Measurements from ENCODE around the gene NTN4.

The NTN4 gene

DNA sequence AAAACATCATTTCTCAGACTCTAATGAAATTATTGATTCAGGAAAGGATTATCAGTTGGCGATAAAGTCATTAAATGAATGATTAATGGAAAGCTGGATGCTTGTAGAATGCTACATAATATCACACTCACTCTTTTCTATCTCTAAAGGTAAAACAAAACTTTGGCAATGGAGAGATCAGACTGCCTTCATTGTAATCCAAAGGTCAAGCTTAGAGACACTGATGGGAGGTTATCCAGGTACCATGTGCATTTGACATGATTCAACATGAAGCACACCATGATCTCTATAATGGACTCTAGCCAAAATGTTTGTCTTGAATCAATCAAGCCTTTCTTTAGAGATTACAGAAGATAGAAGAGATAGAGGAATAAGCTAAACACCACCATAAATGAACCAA lies 129.2 kb downstream of the NTN4 start:
- TF ChIP-seq TCF12 (IDR thresholded peaks at IDR 0.05; ENCODE audit: low read depth), result no peak
- TF ChIP-seq, protein P1, sequence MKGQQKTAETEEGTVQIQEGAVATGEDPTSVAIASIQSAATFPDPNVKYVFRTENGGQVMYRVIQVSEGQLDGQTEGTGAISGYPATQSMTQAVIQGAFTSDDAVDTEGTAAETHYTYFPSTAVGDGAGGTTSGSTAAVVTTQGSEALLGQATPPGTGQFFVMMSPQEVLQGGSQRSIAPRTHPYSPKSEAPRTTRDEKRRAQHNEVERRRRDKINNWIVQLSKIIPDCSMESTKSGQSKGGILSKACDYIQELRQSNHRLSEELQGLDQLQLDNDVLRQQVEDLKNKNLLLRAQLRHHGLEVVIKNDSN (IDR thresholded peaks at IDR 0.05), result no peak
- TF ChIP-seq, protein P2, sequence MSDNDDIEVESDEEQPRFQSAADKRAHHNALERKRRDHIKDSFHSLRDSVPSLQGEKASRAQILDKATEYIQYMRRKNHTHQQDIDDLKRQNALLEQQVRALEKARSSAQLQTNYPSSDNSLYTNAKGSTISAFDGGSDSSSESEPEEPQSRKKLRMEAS (IDR thresholded peaks at IDR 0.05), result no peak
- TF ChIP-seq NFIC (IDR thresholded peaks at IDR 0.05), result no peak

DNA sequence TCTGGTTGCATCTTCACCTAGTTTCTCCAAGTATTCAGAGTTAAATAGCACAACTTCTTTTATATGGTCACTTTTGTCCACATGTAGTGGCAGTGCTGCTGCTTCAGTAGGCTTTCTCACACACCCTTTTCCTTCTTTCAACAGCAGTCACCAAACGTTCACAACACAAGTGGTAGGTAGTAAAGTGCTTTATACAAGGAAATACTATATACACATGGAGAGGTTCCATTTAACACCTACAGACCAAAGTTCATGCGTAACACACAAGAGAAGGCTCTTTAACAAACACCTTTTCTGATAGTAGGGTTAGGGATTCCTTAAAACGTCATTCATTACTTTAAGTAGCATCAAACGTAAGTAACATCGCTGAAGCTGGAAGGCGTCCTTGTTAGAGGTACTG lies 132.2 kb downstream of the NTN4 start:
- TF ChIP-seq, protein P3, sequence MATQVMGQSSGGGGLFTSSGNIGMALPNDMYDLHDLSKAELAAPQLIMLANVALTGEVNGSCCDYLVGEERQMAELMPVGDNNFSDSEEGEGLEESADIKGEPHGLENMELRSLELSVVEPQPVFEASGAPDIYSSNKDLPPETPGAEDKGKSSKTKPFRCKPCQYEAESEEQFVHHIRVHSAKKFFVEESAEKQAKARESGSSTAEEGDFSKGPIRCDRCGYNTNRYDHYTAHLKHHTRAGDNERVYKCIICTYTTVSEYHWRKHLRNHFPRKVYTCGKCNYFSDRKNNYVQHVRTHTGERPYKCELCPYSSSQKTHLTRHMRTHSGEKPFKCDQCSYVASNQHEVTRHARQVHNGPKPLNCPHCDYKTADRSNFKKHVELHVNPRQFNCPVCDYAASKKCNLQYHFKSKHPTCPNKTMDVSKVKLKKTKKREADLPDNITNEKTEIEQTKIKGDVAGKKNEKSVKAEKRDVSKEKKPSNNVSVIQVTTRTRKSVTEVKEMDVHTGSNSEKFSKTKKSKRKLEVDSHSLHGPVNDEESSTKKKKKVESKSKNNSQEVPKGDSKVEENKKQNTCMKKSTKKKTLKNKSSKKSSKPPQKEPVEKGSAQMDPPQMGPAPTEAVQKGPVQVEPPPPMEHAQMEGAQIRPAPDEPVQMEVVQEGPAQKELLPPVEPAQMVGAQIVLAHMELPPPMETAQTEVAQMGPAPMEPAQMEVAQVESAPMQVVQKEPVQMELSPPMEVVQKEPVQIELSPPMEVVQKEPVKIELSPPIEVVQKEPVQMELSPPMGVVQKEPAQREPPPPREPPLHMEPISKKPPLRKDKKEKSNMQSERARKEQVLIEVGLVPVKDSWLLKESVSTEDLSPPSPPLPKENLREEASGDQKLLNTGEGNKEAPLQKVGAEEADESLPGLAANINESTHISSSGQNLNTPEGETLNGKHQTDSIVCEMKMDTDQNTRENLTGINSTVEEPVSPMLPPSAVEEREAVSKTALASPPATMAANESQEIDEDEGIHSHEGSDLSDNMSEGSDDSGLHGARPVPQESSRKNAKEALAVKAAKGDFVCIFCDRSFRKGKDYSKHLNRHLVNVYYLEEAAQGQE (IDR thresholded peaks at IDR 0.05; ENCODE audit: low read depth), result no peak

DNA sequence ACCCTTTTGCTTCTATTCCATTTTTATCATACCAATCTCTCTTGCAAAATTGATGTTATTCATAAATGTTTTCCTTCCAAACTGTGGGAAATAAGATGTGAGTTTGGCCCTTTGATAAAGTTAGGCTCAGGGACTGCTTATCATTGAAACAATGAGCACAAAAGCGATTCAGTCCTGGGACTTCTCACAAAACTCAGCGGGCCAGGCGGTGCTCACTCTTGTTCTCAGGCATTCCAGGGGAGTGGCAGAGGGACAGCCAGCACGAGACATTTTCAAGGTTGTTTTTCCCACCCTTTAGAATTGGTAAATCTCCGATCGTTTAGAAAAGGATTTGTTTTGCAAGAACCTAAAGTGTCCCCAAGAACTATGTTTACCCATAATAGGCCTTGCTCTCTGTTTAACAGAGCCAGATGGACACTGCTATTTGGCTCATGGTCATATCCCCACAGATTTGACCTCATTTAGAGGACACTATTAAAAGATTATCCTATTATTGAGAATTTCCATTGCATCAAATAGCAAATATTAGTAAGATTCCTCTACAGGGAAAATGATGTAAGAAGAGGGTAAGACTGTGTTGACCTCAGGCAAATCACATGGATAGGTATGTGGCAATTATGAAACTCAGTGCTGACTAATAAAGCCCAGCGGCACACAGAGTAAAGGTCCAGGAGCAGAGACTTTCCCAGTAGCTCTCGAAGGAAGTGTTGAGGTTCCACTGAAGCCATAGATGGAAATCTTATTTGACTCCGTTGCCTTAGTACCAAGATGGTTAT lies 136.6 kb downstream of the NTN4 start:
- no peak for TF ChIP-seq NFIC (IDR thresholded peaks at IDR 0.05)
- TF ChIP-seq, protein P2 (IDR thresholded peaks at IDR 0.05), result no peak
- TF ChIP-seq, protein P1 (IDR thresholded peaks at IDR 0.05), result no peak
- TF ChIP-seq ZBTB7A (IDR thresholded peaks at IDR 0.05; ENCODE audit: low read depth), result no peak
- TF ChIP-seq, protein P3 (IDR thresholded peaks at IDR 0.05; ENCODE audit: low read depth), result no peak
- TF ChIP-seq YY1 (IDR thresholded peaks at IDR 0.05; ENCODE audit: low read depth), result no peak
- no peak for TF ChIP-seq TAF1 (IDR thresholded peaks at IDR 0.05; ENCODE audit: low read depth)
- no peak for TF ChIP-seq CREB1 (IDR thresholded peaks at IDR 0.05; ENCODE audit: low read depth)
- no peak for TF ChIP-seq EGR1 (IDR thresholded peaks at IDR 0.05)
- TF ChIP-seq EP300 (IDR thresholded peaks at IDR 0.05; ENCODE audit: borderline replicate concordance), result no peak
- no peak for TF ChIP-seq FOXM1 (IDR thresholded peaks at IDR 0.05; ENCODE audit: borderline replicate concordance, low read depth)
- no peak for TF ChIP-seq CEBPB (IDR thresholded peaks at IDR 0.05)
- no peak for TF ChIP-seq TEAD4 (IDR thresholded peaks at IDR 0.05)
- TF ChIP-seq RAD21 (IDR thresholded peaks at IDR 0.05; ENCODE audit: low read depth), result no peak
- TF ChIP-seq TCF12 (IDR thresholded peaks at IDR 0.05; ENCODE audit: low read depth), result no peak

DNA sequence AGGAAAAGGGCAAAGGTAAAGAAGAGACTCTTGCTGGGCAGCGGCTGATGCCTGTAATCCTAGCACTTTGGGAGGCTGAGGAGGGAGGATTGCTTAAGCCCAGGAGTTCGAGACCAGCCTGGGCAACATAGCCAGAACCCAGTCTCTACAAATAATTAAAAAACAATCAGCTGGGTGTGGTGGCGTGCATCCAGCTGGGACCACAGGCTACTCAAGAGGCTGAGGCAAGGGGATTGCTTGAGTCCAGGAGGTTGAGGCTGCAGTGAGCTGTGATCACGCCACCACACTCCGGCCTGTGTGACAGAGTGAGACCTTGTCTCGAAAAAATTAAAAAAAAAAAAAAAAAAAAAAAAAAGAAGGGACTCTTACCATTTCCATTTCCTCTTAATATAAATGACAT lies 138.9 kb downstream of the NTN4 start:
- TF ChIP-seq, protein P3 (IDR thresholded peaks at IDR 0.05; ENCODE audit: low read depth), result no peak
- no peak for TF ChIP-seq EGR1 (IDR thresholded peaks at IDR 0.05)
- no peak for TF ChIP-seq CEBPB (IDR thresholded peaks at IDR 0.05)
- TF ChIP-seq NFIC (IDR thresholded peaks at IDR 0.05), result no peak
- TF ChIP-seq EP300 (IDR thresholded peaks at IDR 0.05; ENCODE audit: borderline replicate concordance), result no peak
- TF ChIP-seq TEAD4 (IDR thresholded peaks at IDR 0.05), result no peak
- no peak for TF ChIP-seq ZBTB7A (IDR thresholded peaks at IDR 0.05; ENCODE audit: low read depth)
- no peak for TF ChIP-seq YY1 (IDR thresholded peaks at IDR 0.05; ENCODE audit: low read depth)
- no peak for TF ChIP-seq CREB1 (IDR thresholded peaks at IDR 0.05; ENCODE audit: low read depth)
- no peak for TF ChIP-seq TAF1 (IDR thresholded peaks at IDR 0.05; ENCODE audit: low read depth)
- TF ChIP-seq, protein P1 (IDR thresholded peaks at IDR 0.05), result no peak
- TF ChIP-seq FOXM1 (IDR thresholded peaks at IDR 0.05; ENCODE audit: borderline replicate concordance, low read depth), result no peak
